OCI-M2 (cell line): Measurements from ENCODE around the gene PLCH1.

ENCODE experiments used
- DNase-seq: peaks from one replicate; lab custom pipeline; 2025; ENCODE audit not compliant: unreplicated experiment; lab: John Stamatoyannopoulos, UW

The PLCH1 gene

DNA sequence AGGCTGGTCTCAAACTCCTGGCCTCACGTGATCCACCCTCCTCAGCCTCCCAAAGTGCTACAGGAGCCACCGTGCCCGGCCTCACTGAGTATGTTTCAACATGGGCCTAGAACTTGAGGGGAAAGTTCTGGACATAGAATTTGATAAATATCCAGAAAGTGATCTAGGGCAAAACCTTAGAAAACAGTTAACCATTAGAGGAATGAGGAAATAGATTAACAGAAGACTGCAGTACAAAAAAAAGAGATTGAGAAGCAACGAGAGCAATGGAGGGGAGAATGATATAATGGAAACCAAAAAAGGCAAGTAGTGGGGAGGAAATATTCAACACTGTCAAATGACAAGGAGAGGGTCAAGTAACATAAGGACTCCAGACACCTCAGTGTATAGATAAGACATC is 191.5 kb downstream of the PLCH1 start:
- no peak for DNase-seq

DNA sequence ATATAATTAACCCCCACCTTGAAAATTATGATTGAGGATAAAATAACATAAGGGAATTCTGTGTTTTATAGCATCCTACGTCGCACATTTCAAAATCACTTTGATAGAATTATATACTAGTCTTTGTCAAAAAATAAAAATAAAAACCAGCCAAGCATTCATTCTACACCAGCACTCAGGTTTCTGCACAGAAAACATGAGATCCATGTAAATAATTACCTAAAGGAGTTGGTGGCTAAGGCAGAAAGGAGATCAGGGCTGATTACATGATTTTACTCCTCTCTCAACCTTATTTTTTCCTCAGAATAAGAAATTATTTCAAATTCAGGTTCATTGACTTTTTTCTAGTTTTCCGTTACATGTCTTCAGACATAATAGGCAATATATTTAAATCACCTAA is 194.5 kb downstream of the PLCH1 start:
- no peak for DNase-seq

- DNase-seq, result no peak
Measured at GRCh38 chr3:155549087-155549486, 195.8 kb downstream of the PLCH1 start.

- DNase-seq, result no peak
Measured at GRCh38 chr3:155548195-155548594, 196.7 kb downstream of the PLCH1 start.

- no peak for DNase-seq
Measured at GRCh38 chr3:155535098-155535497, 209.8 kb downstream of the PLCH1 start.

- DNase-seq, result no peak
Measured at GRCh38 chr3:155528579-155528978, 216.3 kb downstream of the PLCH1 start.

DNA sequence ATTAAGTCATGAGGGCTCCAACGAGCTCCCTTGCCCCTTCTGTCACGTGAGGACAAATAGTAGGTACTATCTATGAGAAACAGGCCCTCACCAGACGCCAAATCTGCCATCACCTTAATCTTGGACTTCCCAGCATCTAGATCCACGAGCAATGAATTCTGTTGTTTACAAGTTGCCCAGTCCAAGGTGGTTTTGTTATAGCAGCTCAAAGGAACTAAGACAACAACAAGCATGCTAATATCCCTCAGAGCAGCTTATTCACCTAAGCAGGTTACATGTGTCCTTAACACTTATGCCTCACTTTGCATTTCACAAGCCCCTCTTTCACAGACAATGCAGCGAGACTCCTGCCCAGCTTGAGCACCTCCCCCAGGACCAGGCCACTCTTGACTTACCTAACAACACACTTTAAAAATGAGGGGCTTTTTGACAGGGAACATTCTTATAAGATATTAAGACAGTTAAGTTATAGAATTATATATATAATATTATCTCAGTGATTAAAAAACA is 219.5 kb downstream of the PLCH1 start:
- no peak for DNase-seq

DNA sequence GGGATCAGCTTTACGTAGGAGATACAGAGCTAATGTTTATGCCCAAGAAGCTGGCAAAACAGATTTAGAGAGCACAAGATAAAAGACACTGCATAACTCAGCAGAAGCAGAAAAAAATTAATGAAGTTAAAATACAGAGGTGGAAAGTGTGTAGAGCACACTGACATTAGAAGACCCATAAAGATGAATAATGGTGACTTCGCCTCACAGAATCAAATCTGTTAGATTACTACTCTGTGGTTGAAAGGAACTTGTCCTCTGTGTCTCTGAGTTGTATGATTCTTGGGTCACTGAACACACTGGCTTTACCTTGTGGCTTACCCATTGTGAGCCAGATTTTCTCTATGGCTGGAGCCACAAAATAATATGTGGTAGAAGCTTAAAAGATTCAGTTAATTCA is 224.4 kb downstream of the PLCH1 start:
- no peak for DNase-seq

DNA sequence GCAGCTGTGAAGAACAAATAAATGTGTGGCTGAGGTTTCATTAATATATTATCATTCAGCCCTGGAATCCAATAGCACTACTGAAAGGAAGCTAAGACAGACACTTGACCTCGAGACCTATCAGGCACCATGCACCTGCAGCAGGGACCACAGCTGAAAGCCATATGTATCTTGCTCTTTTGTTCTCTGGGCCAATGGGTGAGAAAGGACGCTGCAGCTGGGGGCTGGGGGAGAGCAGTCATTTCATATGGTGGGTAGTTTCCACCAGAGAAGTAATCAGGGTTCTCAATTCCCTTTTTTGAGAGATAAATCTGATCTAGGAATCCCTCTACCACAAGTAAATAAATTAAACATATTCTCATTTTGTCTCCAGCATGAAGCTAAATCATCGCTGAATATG is 225.8 kb downstream of the PLCH1 start:
- no peak for DNase-seq

DNA sequence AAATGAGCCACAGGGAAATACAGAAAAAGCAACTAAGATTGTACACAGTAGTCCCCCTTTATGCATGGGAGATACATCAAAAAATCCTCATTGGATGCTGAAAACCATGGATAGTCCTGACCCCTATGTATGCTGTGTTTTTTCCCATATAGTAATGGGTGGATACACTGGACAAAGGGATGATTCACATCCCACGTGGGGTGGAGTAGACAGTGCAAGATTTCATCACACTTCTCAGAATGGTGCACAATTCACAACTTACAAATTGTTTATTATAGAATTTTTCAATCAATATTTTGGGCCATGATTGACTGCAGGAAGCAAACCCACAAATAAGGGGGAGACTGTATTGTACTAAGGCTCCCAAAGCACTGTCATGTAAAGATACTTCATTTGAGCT is 227.0 kb downstream of the PLCH1 start:
- no peak for DNase-seq

GRCh38 chr3:155516439-155516838 is 228.4 kb downstream of the PLCH1 start:
- DNase-seq, result no peak

DNA sequence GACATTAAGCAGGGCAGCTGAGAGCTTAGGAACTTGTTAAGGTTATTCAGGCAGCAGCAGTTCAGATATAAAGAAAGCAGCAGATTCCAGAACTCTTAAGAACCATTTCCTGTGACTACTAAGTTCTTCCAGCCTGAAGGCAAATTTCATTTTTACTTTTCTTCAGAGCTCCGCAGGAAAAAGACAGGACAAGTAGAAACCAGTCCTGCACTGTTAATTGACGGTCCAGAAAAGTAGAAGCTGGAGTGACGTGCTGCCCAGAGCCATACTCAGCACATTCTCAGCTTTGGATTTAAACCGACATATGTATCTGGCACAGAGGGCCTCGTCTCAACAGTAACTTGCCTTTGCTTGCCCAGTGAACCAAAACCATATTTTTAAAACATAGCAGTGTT is 232.0 kb downstream of the PLCH1 start:
- no peak for DNase-seq

DNA sequence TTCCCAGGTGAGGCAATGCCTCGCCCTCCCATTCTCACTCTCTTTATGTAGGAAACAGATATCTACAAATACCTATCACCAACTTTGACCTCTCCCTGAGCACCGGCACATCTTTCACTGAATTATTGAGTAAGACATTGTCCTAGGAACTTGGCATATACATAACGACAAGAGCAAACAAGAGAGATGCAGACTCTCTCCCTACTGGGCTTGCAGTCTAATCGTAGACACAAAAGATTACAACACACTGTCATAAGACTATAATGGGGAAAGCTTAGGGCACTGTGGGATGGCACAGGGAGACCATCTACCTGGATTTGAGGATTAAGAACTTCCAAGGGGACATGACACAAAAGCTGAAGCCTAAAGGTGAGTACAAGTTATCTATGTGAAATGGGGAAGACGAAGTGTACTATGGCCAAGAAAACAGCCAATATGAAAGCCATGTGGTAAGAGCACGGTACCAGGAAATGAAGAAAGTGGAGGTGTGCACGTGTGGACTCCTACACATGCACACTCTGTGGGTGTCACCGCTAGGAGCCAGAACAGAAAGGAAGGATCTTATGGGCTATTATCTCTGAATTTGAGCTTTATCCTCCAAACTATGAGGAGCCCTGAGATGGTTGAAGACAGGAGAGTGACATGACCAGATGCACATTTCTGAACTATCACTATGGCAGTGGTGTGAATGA is 232.6 kb downstream of the PLCH1 start:
- DNase-seq, result no peak

DNA sequence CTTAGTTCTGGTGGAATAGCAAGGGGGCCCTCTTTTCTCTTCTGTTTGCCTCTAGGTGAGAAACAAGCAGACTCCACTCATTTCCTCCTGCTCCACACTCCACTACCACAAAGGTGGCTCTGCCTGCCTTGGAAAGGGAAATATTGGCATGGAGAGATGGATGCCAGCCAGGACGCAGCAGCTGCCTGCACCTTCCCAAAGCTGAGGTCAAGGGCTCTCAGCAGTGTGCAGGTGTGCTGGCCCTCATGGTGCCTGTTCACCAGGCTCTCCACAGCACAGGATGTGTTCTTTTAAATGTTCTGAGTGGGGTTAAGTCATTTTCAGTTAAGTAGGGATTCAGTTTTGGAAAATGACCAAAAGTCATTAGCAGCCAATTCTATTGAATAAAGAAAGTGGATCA is 240.2 kb downstream of the PLCH1 start:
- DNase-seq, result no peak

DNA sequence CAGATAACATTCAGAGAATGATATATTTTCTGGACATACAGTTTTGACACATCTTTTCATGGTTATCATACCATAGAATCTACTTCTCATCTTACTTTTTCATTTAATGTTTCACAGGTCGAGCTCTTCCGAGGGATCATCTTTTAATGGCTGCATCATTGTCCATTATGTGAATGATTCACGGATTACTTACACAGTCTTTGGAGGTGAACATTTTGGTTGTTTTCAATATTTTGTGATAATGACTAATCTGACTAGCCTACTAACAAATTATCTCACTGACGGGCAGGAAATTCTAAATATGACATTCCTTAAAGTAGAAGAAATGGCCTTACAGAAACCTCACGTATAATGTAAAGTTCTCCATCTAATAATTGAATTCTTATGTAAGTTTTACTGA is 242.2 kb downstream of the PLCH1 start:
- DNase-seq, result no peak

DNA sequence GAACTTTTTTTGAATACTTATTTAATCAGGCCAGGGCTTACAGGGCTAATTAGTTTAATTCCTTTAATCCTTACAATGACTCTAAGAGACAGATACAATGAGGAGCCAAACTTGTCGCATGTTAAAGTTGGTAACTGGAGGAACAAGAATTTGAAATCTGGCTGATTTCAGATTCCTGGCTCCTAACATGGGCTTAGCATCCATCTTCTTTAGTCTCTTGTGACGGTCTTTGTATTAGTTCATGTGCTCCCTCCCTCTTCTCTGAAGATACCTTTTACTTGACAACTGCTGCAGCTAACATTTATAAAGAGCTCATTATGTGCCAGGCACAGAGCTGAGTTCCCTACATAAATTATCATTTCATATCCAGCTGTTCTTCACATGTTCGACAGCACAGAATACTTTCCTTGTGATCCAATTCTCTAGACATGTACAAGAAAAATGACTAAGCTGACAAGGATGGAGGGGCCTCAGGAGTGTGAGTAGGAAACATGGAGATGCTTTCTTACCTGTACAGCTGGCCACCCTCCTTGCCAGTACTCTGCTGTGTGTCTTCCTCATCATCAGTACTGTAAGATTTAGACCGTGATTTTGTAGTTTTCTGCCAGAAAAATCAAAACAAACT is 244.6 kb downstream of the PLCH1 start:
- no peak for DNase-seq

- no peak for DNase-seq
Measured at GRCh38 chr3:155497930-155498647, 246.8 kb downstream of the PLCH1 start.

- no peak for DNase-seq
Measured at GRCh38 chr3:155496206-155496605, 248.7 kb downstream of the PLCH1 start.

DNA sequence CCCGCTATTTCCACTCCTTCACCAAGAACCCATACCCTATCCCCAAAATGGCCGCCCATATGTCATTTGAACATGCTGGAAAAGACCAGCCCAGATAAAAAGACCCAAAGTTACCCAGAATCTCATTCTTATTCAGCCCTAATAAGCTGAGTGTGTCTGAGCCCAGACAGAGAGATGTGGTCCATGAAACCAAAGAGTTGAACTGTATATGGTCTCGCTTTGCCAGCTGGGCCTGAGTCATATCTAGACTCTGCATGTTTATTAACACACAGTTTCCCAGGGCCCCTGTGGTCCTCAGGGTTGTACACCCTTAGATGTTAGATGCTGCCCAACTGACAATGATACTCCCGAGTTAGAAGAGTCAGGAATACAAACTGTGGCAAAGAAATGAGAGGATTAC is 249.5 kb downstream of the PLCH1 start:
- DNase-seq, result no peak

DNA sequence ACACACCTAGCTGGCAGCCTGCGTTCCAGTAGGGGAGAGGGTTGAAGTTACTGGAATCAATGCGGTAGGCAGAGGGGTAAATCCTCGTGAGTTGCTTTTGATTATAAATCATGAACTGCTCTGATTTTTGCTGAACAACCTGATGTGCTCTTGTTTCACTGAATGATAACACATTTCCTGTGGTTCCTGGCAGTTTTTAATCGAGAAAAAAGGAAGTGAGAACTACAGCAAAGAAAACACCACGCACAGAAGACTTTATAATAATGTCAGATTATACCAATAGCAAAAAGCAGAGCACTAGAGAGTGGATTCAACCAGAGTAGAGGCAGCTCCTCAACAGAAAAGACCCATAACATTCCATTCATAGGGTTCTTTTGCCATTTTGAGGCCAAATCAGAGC is 250.5 kb downstream of the PLCH1 start:
- no peak for DNase-seq

DNA sequence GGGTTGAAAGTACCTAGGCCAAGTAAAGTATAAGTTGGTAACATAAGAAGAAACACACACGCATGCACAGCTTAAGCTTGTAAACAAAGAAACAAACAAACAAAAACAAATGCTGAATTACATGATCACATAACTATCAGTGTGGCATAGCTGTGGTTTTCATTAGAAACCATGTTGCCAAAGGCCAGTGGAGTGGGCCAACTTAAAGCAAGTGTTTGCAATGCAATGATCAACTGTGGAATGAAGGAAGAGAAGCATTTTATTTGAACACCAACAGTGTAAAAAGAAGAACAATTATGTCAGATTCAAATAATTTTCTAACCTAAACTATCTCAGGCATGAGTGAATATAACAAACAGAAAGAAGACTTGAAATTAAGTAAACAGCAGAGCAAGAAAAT is 252.0 kb downstream of the PLCH1 start:
- DNase-seq, result no peak

DNA sequence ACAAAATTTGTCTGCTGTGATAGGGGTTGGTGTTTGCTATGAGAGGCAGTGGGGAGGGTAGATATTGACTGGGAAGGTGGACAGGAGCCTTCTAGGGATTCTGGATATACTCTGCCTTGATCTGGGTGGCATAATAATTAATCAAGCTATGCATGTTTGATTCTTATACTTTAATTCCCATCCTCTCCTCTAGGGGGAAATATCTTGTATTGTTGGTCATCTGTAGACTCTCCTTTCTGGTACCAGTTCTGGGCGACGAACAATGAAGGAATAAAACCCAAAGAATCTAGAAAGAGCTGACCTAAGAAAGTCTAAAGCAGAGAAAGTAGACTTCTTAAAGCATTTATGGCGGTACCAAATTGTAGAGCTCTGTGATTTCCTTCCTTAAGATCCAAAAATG is 253.2 kb downstream of the PLCH1 start:
- no peak for DNase-seq
